A549 (cell line): ENCODE data around the gene PI4K2B. TPM values are rescaled to one million over a fixed set of nuclear protein-coding genes. Genes with fewer than 3 reads are reported as not detected.
A peak's percentile ranks its signal among the peaks of the same experiment; 100 is the strongest.

ENCODE experiments used
- ATAC-seq, 2 experiments: fragments of 200-7000 bp in 1 of 2; fragments of >200 bp in 1 of 2; cut with Nextera tagmentation in 1 of 2; cut with Tn5 transposase in 1 of 2; 3 replicates each; pipeline versions ENCODE4 v1.8.0 to v1.9.1; 2018 to 2020; ENCODE audit warnings: mild to moderate bottlenecking in 1 of 2, moderate library complexity in 1 of 2
- CTCF ChIA-PET: fragments of 300-600 bp; sonication (Branson Sonifier 250); formaldehyde crosslinking; extraction: SDS; loops from one replicate; lab custom pipeline; 2021; ENCODE audit warnings: antibody characterized with exemption, inconsistent platforms; lab: Yijun Ruan, JAX
- POLR2A ChIA-PET: fragments of 350-600 bp; formaldehyde crosslinking; extraction: SDS; loops from one replicate; lab custom pipeline; 2021; ENCODE audit warnings: antibody characterized with exemption, inconsistent platforms; lab: Yijun Ruan, JAX
- DNase-seq, 2 experiments: peaks; one replicate each; pipeline versions ENCODE4 v3.0.0 to v3.0.0-alpha.2; 2011 to 2016; ENCODE audit warnings: low read depth in 1 of 2, low spot score in 1 of 2
- FAIRE-seq: peaks from 2 replicates; lab custom pipeline; 2011; peaks lifted over from hg19 to GRCh38; lab: Jason Lieb, UNC
- H3K27ac ChIP-seq, 2 experiments: fragments of >200 bp; sonication (Bioruptor Twin); formaldehyde crosslinking; 3 replicates each; pipeline ENCODE4 v1.5.1; 2016 to 2017
- H3K4me1 ChIP-seq: fragments of >200 bp; sonication (Bioruptor Twin); formaldehyde crosslinking; 3 replicates; pipeline ENCODE4 v1.6.1; 2016
- H3K4me2 ChIP-seq: fragments of >200 bp; sonication (Bioruptor Twin); formaldehyde crosslinking; 3 replicates; pipeline ENCODE4 v1.6.1; 2016
- H3K4me3 ChIP-seq: fragments of >200 bp; sonication (Bioruptor Twin); formaldehyde crosslinking; 3 replicates; pipeline ENCODE4 v1.5.1; 2016
- H3K9me3 ChIP-seq: fragments of >200 bp; sonication (Bioruptor Twin); formaldehyde crosslinking; 3 replicates; pipeline ENCODE4 v1.6.1; 2016
- CBX2 ChIP-seq: fragments of 200-600 bp; sonication (generic); IDR thresholded peaks from 2 replicates; pipeline ENCODE4 v1.6.1; 2016; ENCODE audit warnings: low read depth, mild to moderate bottlenecking, borderline replicate concordance
- CBX8 ChIP-seq: fragments of 200-600 bp; sonication (generic); IDR thresholded peaks from 2 replicates; pipeline ENCODE4 v1.6.1; 2016
- CEBPB ChIP-seq, 2 experiments: fragments of >200 bp in 1 of 2; sonication (Bioruptor Twin) in 1 of 2; formaldehyde crosslinking in 1 of 2; IDR thresholded peaks; 2 replicates each; pipeline ENCODE4 v1.6.1; 2012 to 2016
- CHD2 ChIP-seq: fragments of 150-350 bp; IDR thresholded peaks from 2 replicates; pipeline ENCODE4 v1.6.1; 2014; ENCODE audit warnings: low read length; ENCODE audit not compliant: partially characterized antibody
- EHF ChIP-seq: fragments of 250-450 bp; sonication (Bioruptor Pico); IDR thresholded peaks from 2 replicates; pipeline ENCODE4 v1.5.0; 2020; ENCODE audit warnings: mild to moderate bottlenecking
- EHMT2 ChIP-seq: fragments of 200-600 bp; sonication (generic); IDR thresholded peaks from 2 replicates; pipeline ENCODE4 v1.6.1; 2016; ENCODE audit warnings: antibody characterized with exemption, low read depth, mild to moderate bottlenecking, moderate library complexity
- EP300 ChIP-seq, 2 experiments: fragments of >200 bp; sonication (Bioruptor Twin); formaldehyde crosslinking; IDR thresholded peaks; 2 replicates in 1 of 2; 3 replicates in 1 of 2; pipeline ENCODE4 v1.6.1; 2016 to 2017
- ESRRA ChIP-seq: fragments of 150-350 bp; IDR thresholded peaks from 2 replicates; pipeline ENCODE4 v1.6.1; 2014; ENCODE audit warnings: mild to moderate bottlenecking, low read length, borderline replicate concordance
- FOXS1 ChIP-seq: fragments of 250-450 bp; sonication (Bioruptor Pico); IDR thresholded peaks from 2 replicates; pipeline ENCODE4 v1.5.0; 2020; ENCODE audit warnings: mild to moderate bottlenecking, moderate library complexity
- GATA3 ChIP-seq: IDR thresholded peaks from 2 replicates; pipeline ENCODE4 v1.6.1; 2012; ENCODE audit warnings: borderline replicate concordance
- HDAC2 ChIP-seq: fragments of 200-600 bp; sonication (generic); IDR thresholded peaks from 2 replicates; pipeline ENCODE4 v1.6.1; 2016
- HES2 ChIP-seq: fragments of >200 bp; sonication (Bioruptor Twin); formaldehyde crosslinking; IDR thresholded peaks from 2 replicates; pipeline ENCODE4 v1.6.1; 2016
- HEYL ChIP-seq: fragments of 250-450 bp; sonication (Bioruptor Pico); IDR thresholded peaks from 2 replicates; pipeline ENCODE4 v1.8.0; 2021; ENCODE audit warnings: mild to moderate bottlenecking, moderate library complexity
- HMGXB4 ChIP-seq: fragments of 250-450 bp; sonication (Bioruptor Pico); IDR thresholded peaks from 2 replicates; pipeline ENCODE4 v1.5.0; 2021; ENCODE audit warnings: mild to moderate bottlenecking, moderate library complexity, borderline replicate concordance
- HOXA7 ChIP-seq: fragments of 250-450 bp; sonication (Bioruptor Pico); IDR thresholded peaks from 2 replicates; pipeline ENCODE4 v1.5.0; 2020; ENCODE audit warnings: mild to moderate bottlenecking, moderate library complexity
- HOXB5 ChIP-seq: fragments of 250-450 bp; sonication (Bioruptor Pico); IDR thresholded peaks from 2 replicates; pipeline ENCODE4 v1.5.0; 2020; ENCODE audit warnings: mild to moderate bottlenecking, moderate library complexity
- KDM1A ChIP-seq: fragments of 200-600 bp; sonication (generic); IDR thresholded peaks from 2 replicates; pipeline ENCODE4 v1.6.1; 2016; ENCODE audit warnings: low read depth, mild to moderate bottlenecking
- KDM5A ChIP-seq: fragments of 200-600 bp; sonication (generic); IDR thresholded peaks from 2 replicates; pipeline ENCODE4 v1.6.1; 2016; ENCODE audit warnings: antibody characterized with exemption, mild to moderate bottlenecking
- MAFK ChIP-seq: fragments of 450-650 bp; IDR thresholded peaks from 2 replicates; pipeline ENCODE4 v1.6.1; 2014; ENCODE audit not compliant: partially characterized antibody
- MAZ ChIP-seq: fragments of 150-350 bp; IDR thresholded peaks from 2 replicates; pipeline ENCODE4 v1.6.1; 2014; ENCODE audit warnings: antibody characterized with exemption, low read depth, low read length, borderline replicate concordance
- MYC ChIP-seq: IDR thresholded peaks from 2 replicates; pipeline ENCODE4 v1.6.1; 2012; ENCODE audit warnings: mild to moderate bottlenecking, inconsistent platforms, low read length, improper control_type of control experiment, borderline replicate concordance
- NR3C1 ChIP-seq: fragments of >200 bp; sonication (Bioruptor Twin); formaldehyde crosslinking; IDR thresholded peaks from 3 replicates; pipeline ENCODE4 v1.6.1; 2017
- PHF8 ChIP-seq: fragments of 200-600 bp; sonication (generic); IDR thresholded peaks from 2 replicates; pipeline ENCODE4 v1.6.1; 2016; ENCODE audit warnings: low read depth, mild to moderate bottlenecking, antibody characterized with exemption, moderate library complexity, borderline replicate concordance
- POLR2AphosphoS2 ChIP-seq: conservative IDR thresholded peaks from 2 replicates; pipeline ENCODE4 v1.6.1; 2012; ENCODE audit warnings: low read length, improper control_type of control experiment, inconsistent platforms
- RAD21 ChIP-seq, 2 experiments: fragments of >200 bp in 1 of 2; sonication (Bioruptor Twin) in 1 of 2; formaldehyde crosslinking in 1 of 2; IDR thresholded peaks in 1 of 2; conservative IDR thresholded peaks in 1 of 2; 2 replicates in 1 of 2; 3 replicates in 1 of 2; pipeline ENCODE4 v1.6.1; 2012 to 2018; ENCODE audit warnings: inconsistent platforms in 1 of 2
- RCOR1 ChIP-seq: fragments of 150-350 bp; IDR thresholded peaks from 2 replicates; pipeline ENCODE4 v1.6.1; 2014; ENCODE audit warnings: antibody characterized with exemption, low read length, low read depth
- SREBF2 ChIP-seq: fragments of 450-650 bp; IDR thresholded peaks from 2 replicates; pipeline ENCODE4 v1.6.1; 2014; ENCODE audit warnings: mild to moderate bottlenecking, moderate library complexity
- USF2 ChIP-seq: fragments of 450-650 bp; IDR thresholded peaks from 2 replicates; pipeline ENCODE4 v1.6.1; 2014; ENCODE audit warnings: antibody characterized with exemption
- ZC3H11A ChIP-seq: fragments of 450-650 bp; IDR thresholded peaks from 2 replicates; pipeline ENCODE4 v1.6.1; 2014; ENCODE audit warnings: antibody characterized with exemption, mild to moderate bottlenecking
- ZFP36 ChIP-seq: fragments of 450-650 bp; IDR thresholded peaks from 2 replicates; pipeline ENCODE4 v1.6.1; 2014; ENCODE audit warnings: borderline replicate concordance; ENCODE audit not compliant: partially characterized antibody
- WGBS: methylation state at CpG from one replicate; pipeline ENCODE4 v1.1.6; 2017; ENCODE audit errors: missing lambda C conversion rate; 5-methylcytosine and 5-hydroxymethylcytosine counted together
- polyA plus RNA-seq, 4 experiments: library from polyadenylated mRNA; depleted of rRNA in 3 of 4; stranded (reverse); fragments of >200 nt; fragmentation: RNase III in 1 of 4; extraction: RNeasy Plus Mini Kit Qiagen cat#74134 plus additional on column Dnase treatment in 1 of 4; gene quantifications; 2 replicates in 3 of 4; 3 replicates in 1 of 4; pipeline ENCODE4 v1.2.3, GENCODE V29; 2011 to 2017

Gene PI4K2B
- polyA plus RNA-seq, 2 of the 4 experiments (the other 2 are of a cell fraction) = 7.7 to 8.4 TPM

- TF ChIP-seq EHF = no peak
- no peak for TF ChIP-seq CHD2
- TF ChIP-seq EHMT2 = no peak
- no peak for TF ChIP-seq POLR2AphosphoS2
- no peak for TF ChIP-seq KDM1A
- peak; percentile 58 for TF ChIP-seq USF2
- no peak for TF ChIP-seq GATA3
- TF ChIP-seq HMGXB4 (CRISPR knock-in tag) = no peak
- no peak for TF ChIP-seq MAZ
- no peak for TF ChIP-seq ESRRA
- no peak for TF ChIP-seq KDM5A
- TF ChIP-seq HOXB5 (CRISPR knock-in tag) = no peak
- no peak for TF ChIP-seq CBX8
- no peak for TF ChIP-seq CBX2
- TF ChIP-seq FOXS1 = no peak
- no peak for TF ChIP-seq ZC3H11A
- TF ChIP-seq RCOR1 = no peak
- TF ChIP-seq, all 56 proteins: peak for 7
These were observed at the start of gene PI4K2B (continued) for GRCh38 chr4:25233737-25234389.

- H3K4me1 ChIP-seq = no peaks in the 10 kb centered on the region
These were observed 49.8 kb upstream of the PI4K2B start for GRCh38 chr4:25184056-25184455.

More at GRCh38 chr4:25184056-25184455, 49.8 kb upstream of the PI4K2B start:
- TF ChIP-seq ZFP36 = no peak
- no peak for TF ChIP-seq HOXA7
- no peak for TF ChIP-seq EHF
- no peak for TF ChIP-seq HMGXB4 (CRISPR knock-in tag)
- TF ChIP-seq KDM1A = no peak
- TF ChIP-seq CEBPB (IDR thresholded peaks at IDR 0.05) = no peak
- TF ChIP-seq NR3C1 = no peak
- no peak for TF ChIP-seq HES2
- no peak for TF ChIP-seq POLR2AphosphoS2
- TF ChIP-seq MYC = no peak
- TF ChIP-seq HOXB5 (CRISPR knock-in tag) = no peak
- TF ChIP-seq HEYL = no peak
- no peak for TF ChIP-seq CBX8
- no peak for TF ChIP-seq PHF8
- TF ChIP-seq EP300 (IDR thresholded peaks at IDR 0.05) = no peak
- TF ChIP-seq HDAC2 = no peak
- TF ChIP-seq MAFK = no peak
- no peak for TF ChIP-seq FOXS1
- no peak for TF ChIP-seq SREBF2
- no peak for TF ChIP-seq RAD21 (conservative IDR thresholded peaks at IDR 0.05 in 1 of 2, IDR thresholded peaks at IDR 0.05 in 1 of 2)
- FAIRE-seq = no peak
- H3K27ac ChIP-seq = no peak overlapping the region
- H3K9me3 ChIP-seq = no peaks in the 10 kb centered on the region
- no peak overlapping the region for H3K4me3 ChIP-seq
- ATAC-seq = no peak
- POLR2A ChIA-PET = no interaction called here
- 79% methylated on average over 3 of the region's 4 CpGs for WGBS
- H3K4me2 ChIP-seq = no peak overlapping the region
- CTCF ChIA-PET = no interaction called here
- no peak for DNase-seq
